ENCODE data around the gene LRRC4C.

Gene LRRC4C

GRCh38 chr11:41283191-41283930, 176.1 kb downstream of the LRRC4C start:
- TF ChIP-seq CTCF (IDR thresholded peaks at IDR 0.05), result no peak

- no peak for TF ChIP-seq CTCF (IDR thresholded peaks at IDR 0.05)
Observed at GRCh38 chr11:41282395-41282794, 177.1 kb downstream of the LRRC4C start.

- no peak for TF ChIP-seq CTCF (IDR thresholded peaks at IDR 0.05)
Observed at GRCh38 chr11:41281131-41281742, 178.2 kb downstream of the LRRC4C start.

- no peak for TF ChIP-seq CTCF (IDR thresholded peaks at IDR 0.05)
Observed at GRCh38 chr11:41274831-41275230, 184.6 kb downstream of the LRRC4C start.

GRCh38 chr11:41273908-41274307, 185.5 kb downstream of the LRRC4C start:
- TF ChIP-seq CTCF (IDR thresholded peaks at IDR 0.05), result no peak

GRCh38 chr11:41267451-41267850, 192.0 kb downstream of the LRRC4C start:
- no peak for TF ChIP-seq CTCF (IDR thresholded peaks at IDR 0.05)

- no peak for TF ChIP-seq CTCF (IDR thresholded peaks at IDR 0.05)
Observed at GRCh38 chr11:41256041-41256440, 203.4 kb downstream of the LRRC4C start.
